Vagina (tissue), 2 donors: ENCODE measurements around the gene ADGRF5. TPM values are rescaled to one million over a fixed set of nuclear protein-coding genes. Genes with fewer than 3 reads are reported as not detected.

Experiments
- DNase-seq, 2 donors: peaks; one replicate each; pipeline ENCODE4 v3.0.0-alpha.2; 2017; ENCODE audit errors: extremely low spot score in 2 of 2
- H3K27ac ChIP-seq: fragments of 200-600 bp; sonication (generic); one replicate; pipeline ENCODE4 v1.5.1; 2019
- H3K27me3 ChIP-seq: fragments of 200-600 bp; sonication (generic); one replicate; pipeline ENCODE4 v1.5.1; 2019
- H3K36me3 ChIP-seq, 2 donors: fragments of 200-600 bp; sonication (generic); one replicate each; pipeline ENCODE4 v1.5.1; 2017 to 2019
- H3K4me1 ChIP-seq: fragments of 200-600 bp; sonication (generic); one replicate; pipeline ENCODE4 v1.5.1; 2019
- H3K4me3 ChIP-seq, 2 donors: fragments of 200-600 bp; sonication (generic); 1 replicate in 1 of 2; 2 replicates in 1 of 2; pipeline ENCODE4 v1.5.1; 2016 to 2019
- H3K9me3 ChIP-seq: fragments of 200-600 bp; sonication (generic); one replicate; pipeline ENCODE4 v1.5.1; 2019
- CTCF ChIP-seq, 3 experiments: fragments of 450-650 bp in 2 of 3; fragments of 200-600 bp in 1 of 3; sonication (generic) in 1 of 3; IDR thresholded peaks; one replicate each; pipeline ENCODE4 v1.5.1; 2017 to 2019; ENCODE audit warnings: antibody characterized with exemption in 3 of 3, mild to moderate bottlenecking in 2 of 3, moderate library complexity in 2 of 3
- POLR2A ChIP-seq, 2 donors: fragments of 450-650 bp; IDR thresholded peaks; one replicate each; pipeline ENCODE4 v1.6.1; 2017; ENCODE audit warnings: antibody characterized with exemption in 2 of 2, mild to moderate bottlenecking in 2 of 2, moderate library complexity in 2 of 2
- POLR2AphosphoS5 ChIP-seq, 2 donors: sonication (generic); formaldehyde crosslinking; IDR thresholded peaks; one replicate each; pipeline ENCODE4 v1.9.0; 2017; ENCODE audit warnings: antibody characterized with exemption in 2 of 2, mild to moderate bottlenecking in 2 of 2, low read depth in 1 of 2; ENCODE audit not compliant: insufficient read depth in 1 of 2
- intact Hi-C: fragments of 100-400 bp; cut with DNase I; formaldehyde crosslinking; loops from one replicate; pipeline ENCODE4 v1.15.1; 2023
- total RNA-seq: library from RNA; depleted of rRNA; stranded (reverse); fragments of >200 nt; gene quantifications from one replicate; pipeline ENCODE4 v1.2.3, GENCODE V29; 2016

ADGRF5 gene
- total RNA-seq, 1 donor from 2014 or later: 10.3 TPM

- no peaks in the 10 kb centered on the region for H3K9me3 ChIP-seq
- no peak overlapping the region for H3K4me3 ChIP-seq
- no peaks in the 10 kb centered on the region for H3K4me1 ChIP-seq
- intact Hi-C loops: no loop called here
- no peak for DNase-seq
- no peak for TF ChIP-seq CTCF (IDR thresholded peaks at IDR 0.05)
- TF ChIP-seq POLR2A (IDR thresholded peaks at IDR 0.05): no peak
- no peak for TF ChIP-seq POLR2AphosphoS5 (IDR thresholded peaks at IDR 0.05; ENCODE audit: insufficient read depth in 1 of 2, low read depth in 1 of 2)
- no peaks in the 10 kb centered on the region for H3K27me3 ChIP-seq
- no peaks in the 10 kb centered on the region for H3K36me3 ChIP-seq
- H3K27ac ChIP-seq: no peak overlapping the region
Observed at GRCh38 chr6:46808806-46809205, 112.9 kb downstream of the ADGRF5 start.

Other genes with a start within 250 kb of the ADGRF5 start
- 0.49 TPM for gene TDRD6, start 234.1 kb downstream of the ADGRF5 start, total RNA-seq
- not detected for gene PLA2G7, start 186.6 kb downstream of the ADGRF5 start, total RNA-seq
- not detected for gene ANKRD66, start 175.0 kb downstream of the ADGRF5 start, total RNA-seq
- gene MEP1A, start 128.5 kb downstream of the ADGRF5 start, total RNA-seq: not detected
- 8.3 TPM for gene ADGRF1, start 120.4 kb upstream of the ADGRF5 start, total RNA-seq